ENCODE data around the gene MYZAP. TPM values are rescaled to one million over a fixed set of nuclear protein-coding genes. Genes with fewer than 3 reads are reported as not detected.
A peak's percentile ranks its signal among the peaks of the same experiment; 100 is the strongest.

Gene MYZAP
- total RNA-seq, 4 donors from 2014 or later = 7.7 to 21.4 (median 19.4) TPM

DNA sequence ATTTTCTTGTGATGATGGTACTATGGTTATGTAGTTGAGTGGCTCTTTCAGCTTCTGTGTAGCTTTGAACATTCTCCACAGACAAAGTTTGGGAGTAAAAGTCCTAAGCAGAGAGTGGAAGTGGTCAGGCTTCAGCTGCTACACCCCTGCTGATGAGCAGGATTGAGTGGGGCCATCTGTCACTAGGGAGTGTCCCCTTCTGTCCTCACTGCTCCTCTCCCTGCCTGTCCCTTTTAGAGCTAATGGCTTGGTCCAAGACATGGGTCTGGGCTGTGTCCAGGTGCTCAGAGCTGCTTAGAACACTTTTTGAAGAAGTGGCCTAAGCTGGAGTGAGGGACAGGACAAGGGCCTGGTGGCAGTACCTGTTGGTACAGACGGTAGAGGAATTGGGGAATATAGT is 15.1 kb downstream of the MYZAP start:
- intact Hi-C loops (cut with DNase I; ENCODE audit: low total_unique reads) = no loop called here
- DNase-seq (ENCODE audit: low spot score in 2 of 2) = no peak
- WGBS, 2 donors = 95 to 96% methylated on average over 1 of the region's 1 CpG
- no peak overlapping the region for H3K4me3 ChIP-seq (ENCODE audit: low read depth, poor library complexity, severe bottlenecking)
- TF ChIP-seq, protein P1, sequence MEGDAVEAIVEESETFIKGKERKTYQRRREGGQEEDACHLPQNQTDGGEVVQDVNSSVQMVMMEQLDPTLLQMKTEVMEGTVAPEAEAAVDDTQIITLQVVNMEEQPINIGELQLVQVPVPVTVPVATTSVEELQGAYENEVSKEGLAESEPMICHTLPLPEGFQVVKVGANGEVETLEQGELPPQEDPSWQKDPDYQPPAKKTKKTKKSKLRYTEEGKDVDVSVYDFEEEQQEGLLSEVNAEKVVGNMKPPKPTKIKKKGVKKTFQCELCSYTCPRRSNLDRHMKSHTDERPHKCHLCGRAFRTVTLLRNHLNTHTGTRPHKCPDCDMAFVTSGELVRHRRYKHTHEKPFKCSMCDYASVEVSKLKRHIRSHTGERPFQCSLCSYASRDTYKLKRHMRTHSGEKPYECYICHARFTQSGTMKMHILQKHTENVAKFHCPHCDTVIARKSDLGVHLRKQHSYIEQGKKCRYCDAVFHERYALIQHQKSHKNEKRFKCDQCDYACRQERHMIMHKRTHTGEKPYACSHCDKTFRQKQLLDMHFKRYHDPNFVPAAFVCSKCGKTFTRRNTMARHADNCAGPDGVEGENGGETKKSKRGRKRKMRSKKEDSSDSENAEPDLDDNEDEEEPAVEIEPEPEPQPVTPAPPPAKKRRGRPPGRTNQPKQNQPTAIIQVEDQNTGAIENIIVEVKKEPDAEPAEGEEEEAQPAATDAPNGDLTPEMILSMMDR (IDR thresholded peaks at IDR 0.05) = no peak
- TF ChIP-seq POLR2A (IDR thresholded peaks at IDR 0.05) = no peak

DNA sequence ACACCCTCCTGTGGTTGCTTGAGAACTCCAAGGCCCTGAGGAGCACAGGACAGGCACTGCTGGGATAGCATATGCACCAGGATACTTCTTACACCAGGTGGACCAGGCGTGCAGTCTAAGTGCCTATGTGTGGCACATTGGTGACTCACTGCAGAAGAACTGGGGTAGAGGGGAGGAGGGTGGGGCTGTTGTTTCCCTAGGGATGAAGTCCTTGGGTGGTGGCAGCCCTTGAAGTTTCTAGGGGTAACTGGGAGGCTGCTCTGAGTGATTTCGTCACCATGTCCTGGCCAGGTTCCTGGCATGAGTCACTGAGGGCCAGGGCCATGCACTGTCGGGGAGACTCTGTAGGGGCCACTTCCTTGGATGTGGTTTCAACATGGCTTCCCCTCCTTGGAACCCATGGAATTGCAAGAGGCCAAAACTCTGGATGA is 15.9 kb downstream of the MYZAP start:
- no peak for DNase-seq (ENCODE audit: low spot score in 2 of 2)
- H3K4me3 ChIP-seq (ENCODE audit: low read depth, poor library complexity, severe bottlenecking) = no peak overlapping the region
- 47 to 66% methylated on average over 3 of the region's 3 CpGs for WGBS, 2 donors
- intact Hi-C loops (cut with DNase I; ENCODE audit: low total_unique reads) = no loop called here
- TF ChIP-seq POLR2A (IDR thresholded peaks at IDR 0.05) = no peak
- TF ChIP-seq, protein P1 (IDR thresholded peaks at IDR 0.05) = no peak

DNA sequence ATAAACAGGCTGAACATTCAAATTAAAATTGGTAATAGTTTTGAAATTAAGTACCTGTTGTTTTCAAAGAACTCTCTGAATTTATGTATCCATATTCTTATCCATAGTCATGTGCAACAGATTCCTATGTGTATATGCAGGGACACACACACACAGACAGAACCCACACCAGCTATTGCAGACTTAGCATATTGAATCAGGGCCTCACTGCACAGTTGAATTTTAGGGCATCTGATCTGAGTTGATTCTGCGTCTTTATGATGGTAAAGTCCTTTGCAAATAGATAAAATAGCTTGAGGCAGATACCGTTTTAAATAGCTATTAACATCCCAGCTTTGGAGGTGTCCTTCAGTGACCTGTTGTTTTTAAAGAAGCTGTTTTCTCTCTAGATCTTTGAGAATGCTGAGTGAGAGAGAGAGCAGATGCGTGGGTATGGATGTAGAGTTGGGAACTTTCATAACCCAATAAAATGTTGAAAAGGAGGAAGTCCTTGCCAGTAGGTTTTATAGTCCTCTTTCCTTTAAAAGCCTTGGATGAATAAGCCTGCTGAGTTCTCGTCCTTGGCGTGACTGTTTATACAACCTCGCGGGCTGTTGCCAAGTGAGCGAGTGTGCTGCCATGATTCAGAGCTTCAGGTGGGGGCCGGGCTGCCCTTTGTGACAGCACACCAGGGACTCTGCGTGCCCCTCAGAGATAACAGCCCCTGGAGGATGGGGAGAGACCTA is 18.3 kb downstream of the MYZAP start:
- peak in 1 of 2 donors; percentile 85 for DNase-seq (ENCODE audit: low spot score in 2 of 2)
- no peak for TF ChIP-seq POLR2A (IDR thresholded peaks at IDR 0.05)
- TF ChIP-seq, protein P1 (IDR thresholded peaks at IDR 0.05) = no peak
- no peak overlapping the region for H3K4me3 ChIP-seq (ENCODE audit: low read depth, poor library complexity, severe bottlenecking)
- intact Hi-C loops (cut with DNase I; ENCODE audit: low total_unique reads) = no loop called here
- WGBS, 2 donors = 31 to 37% methylated on average over 10 of the region's 10 CpGs

DNA sequence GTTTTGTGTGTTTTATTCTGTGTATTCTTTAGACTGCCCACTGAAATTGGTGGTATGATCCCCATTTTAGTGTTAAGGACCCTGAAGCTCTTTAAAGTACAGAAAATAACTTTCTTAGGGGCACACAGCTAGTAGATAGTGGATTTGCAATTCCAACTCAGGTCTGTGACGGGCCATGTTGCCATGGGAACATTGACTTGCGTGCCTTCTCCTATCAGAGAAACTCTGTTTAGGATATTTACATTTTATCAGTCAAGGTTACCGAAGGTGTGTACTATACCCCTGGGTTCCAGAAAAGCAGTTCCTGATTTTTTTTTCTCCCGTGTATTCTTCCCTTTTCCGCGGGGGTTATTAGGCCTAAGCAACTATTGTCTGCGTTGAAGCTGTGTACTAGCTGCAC is 19.4 kb downstream of the MYZAP start:
- WGBS, 2 donors = 84 to 88% methylated on average over 7 of the region's 7 CpGs
- DNase-seq (ENCODE audit: low spot score in 2 of 2) = no peak
- intact Hi-C loops (cut with DNase I; ENCODE audit: low total_unique reads) = no loop called here
- TF ChIP-seq, protein P1 (IDR thresholded peaks at IDR 0.05) = no peak
- no peak for TF ChIP-seq POLR2A (IDR thresholded peaks at IDR 0.05)
- H3K4me3 ChIP-seq (ENCODE audit: low read depth, poor library complexity, severe bottlenecking) = no peak overlapping the region

DNA sequence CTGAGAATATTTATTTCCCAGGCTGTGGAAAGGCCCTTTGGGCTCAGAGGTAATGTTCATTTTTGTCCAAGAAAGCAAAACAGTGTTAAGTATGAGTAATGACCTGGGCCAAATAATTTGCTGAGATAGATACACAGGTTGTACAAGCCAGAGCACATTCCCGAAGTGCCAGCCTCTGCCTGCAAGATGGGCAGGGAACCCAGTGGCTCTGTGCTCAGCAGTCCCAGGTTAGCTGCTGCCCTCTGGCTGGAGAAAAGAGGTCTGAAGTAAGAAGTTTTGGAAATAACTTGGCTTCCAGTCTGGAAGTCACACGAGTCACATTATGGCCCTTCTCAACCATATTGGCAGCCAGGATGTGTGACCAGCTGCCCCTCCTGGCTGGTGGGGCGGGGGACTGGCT is 20.2 kb downstream of the MYZAP start:
- intact Hi-C loops (cut with DNase I; ENCODE audit: low total_unique reads) = no loop called here

More for the DNA sequence above, 20.2 kb downstream of the MYZAP start:
- peak; percentile 61 to 89 for DNase-seq (ENCODE audit: low spot score in 2 of 2)
- 19 to 34% methylated on average over 3 of the region's 3 CpGs for WGBS, 2 donors
- H3K4me3 ChIP-seq (ENCODE audit: low read depth, poor library complexity, severe bottlenecking) = no peak overlapping the region
- no peak for TF ChIP-seq POLR2A (IDR thresholded peaks at IDR 0.05)
- TF ChIP-seq, protein P1 (IDR thresholded peaks at IDR 0.05) = no peak

Data from lower leg skin (tissue), 4 donors.